Activated B cell treated with CpG ODN at 0.5 μM for 24 hours (primary cell): ENCODE data around the gene CAPZA2. TPM values are rescaled to one million over a fixed set of nuclear protein-coding genes. Genes with fewer than 3 reads are reported as not detected.

Experiments
- ATAC-seq: fragments of 200-7000 bp; cut with Tn5 transposase; one replicate; pipeline ENCODE4 v1.10.0; 2021; ENCODE audit warnings: low read depth, mild to moderate bottlenecking, moderate library complexity
- CTCF ChIA-PET: fragments of 350-600 bp; sonication (Branson Sonifier 250); formaldehyde crosslinking; loops from one replicate; lab custom pipeline; 2021; ENCODE audit warnings: antibody characterized with exemption; lab: Charles Lee
- POLR2A ChIA-PET: fragments of 350-600 bp; sonication (Branson Sonifier 250); formaldehyde crosslinking; loops from one replicate; lab custom pipeline; 2021; ENCODE audit warnings: antibody characterized with exemption; lab: Charles Lee
- DNase-seq: peaks from one replicate; pipeline ENCODE4 v3.0.0; 2022
- H3K27ac Mint-ChIP-seq: one replicate; pipeline ENCODE4 v1.8.0; 2020; ENCODE audit warnings: mixed read lengths
- H3K27me3 Mint-ChIP-seq: one replicate; pipeline ENCODE4 v1.8.0; 2021; ENCODE audit warnings: mixed read lengths
- H3K36me3 Mint-ChIP-seq: one replicate; pipeline ENCODE4 v1.8.0; 2021; ENCODE audit warnings: low read depth, mixed read lengths
- H3K4me1 Mint-ChIP-seq: one replicate; pipeline ENCODE4 v1.8.0; 2021; ENCODE audit warnings: mixed read lengths
- H3K4me3 Mint-ChIP-seq: one replicate; pipeline ENCODE4 v1.8.0; 2020; ENCODE audit warnings: mild to moderate bottlenecking, mixed read lengths
- H3K9me3 Mint-ChIP-seq: one replicate; pipeline ENCODE4 v1.8.0; 2020; ENCODE audit warnings: mixed read lengths
- CTCF ChIP-seq: fragments of 200-600 bp; IDR thresholded peaks from one replicate; pipeline ENCODE4 v1.8.0; 2022; ENCODE audit warnings: antibody characterized with exemption, mild to moderate bottlenecking
- intact Hi-C: fragments of 100-400 bp; cut with micrococcal nuclease; formaldehyde crosslinking; loops from one replicate; pipeline ENCODE4 v1.15.1; 2024
- total RNA-seq: library from RNA; stranded (reverse); gene quantifications from 2 replicates; pipeline ENCODE4 v1.2.3, GENCODE V29; 2022

CAPZA2 gene
- total RNA-seq, 1 donor from 2014 or later, result 110 TPM

DNA sequence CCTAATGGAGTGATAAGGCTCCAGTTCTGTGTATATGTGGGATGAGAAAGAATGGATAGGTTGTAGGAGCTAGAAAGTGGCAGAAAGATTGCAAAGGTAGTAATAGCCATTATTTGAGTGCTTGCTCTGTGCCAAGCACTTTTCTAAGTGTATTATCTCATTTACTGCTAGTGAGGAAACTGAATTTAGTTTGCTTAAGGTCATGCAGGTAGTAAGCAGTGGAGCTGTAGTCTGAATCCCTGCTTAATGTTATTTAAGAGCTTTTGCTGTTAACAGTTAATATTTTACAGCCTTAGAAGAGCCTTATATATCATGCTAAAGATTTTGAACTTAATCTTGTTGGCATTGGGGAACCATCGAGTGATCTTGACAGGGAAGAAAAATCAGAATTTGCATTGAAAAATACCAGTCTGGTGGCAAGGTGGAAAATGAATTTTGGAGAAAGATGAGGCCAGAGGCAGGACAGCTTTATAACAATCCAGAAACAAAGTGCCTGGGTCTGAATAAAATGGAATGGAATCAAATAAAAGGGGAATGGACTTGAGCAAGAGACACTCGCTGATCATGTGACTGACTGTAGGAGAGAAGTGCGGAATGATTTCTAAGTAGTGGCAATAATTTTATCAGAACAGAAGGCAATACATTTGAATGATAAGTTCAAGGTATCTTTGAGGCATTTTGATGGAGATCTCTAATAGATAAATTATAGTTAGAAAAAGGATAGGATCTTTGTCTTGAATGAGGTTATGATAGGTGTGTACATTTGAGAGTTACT lies 15.2 kb downstream of the CAPZA2 start:
- H3K27ac Mint-ChIP-seq, result no peak overlapping the region
- H3K36me3 Mint-ChIP-seq, result peaks cover 28% of the 10 kb centered on the region
- DNase-seq (no peak), ATAC-seq (no peak)
- H3K9me3 Mint-ChIP-seq, result no peaks in the 10 kb centered on the region
- ChIA-PET POLR2A (no interaction called here), CTCF (no interaction called here)
- no peak overlapping the region for H3K4me3 Mint-ChIP-seq
- H3K27me3 Mint-ChIP-seq, result no peaks in the 10 kb centered on the region
- TF ChIP-seq CTCF, result no peak
- intact Hi-C loops, result no loop called here
- H3K4me1 Mint-ChIP-seq, result peaks cover 34% of the 10 kb centered on the region

DNA sequence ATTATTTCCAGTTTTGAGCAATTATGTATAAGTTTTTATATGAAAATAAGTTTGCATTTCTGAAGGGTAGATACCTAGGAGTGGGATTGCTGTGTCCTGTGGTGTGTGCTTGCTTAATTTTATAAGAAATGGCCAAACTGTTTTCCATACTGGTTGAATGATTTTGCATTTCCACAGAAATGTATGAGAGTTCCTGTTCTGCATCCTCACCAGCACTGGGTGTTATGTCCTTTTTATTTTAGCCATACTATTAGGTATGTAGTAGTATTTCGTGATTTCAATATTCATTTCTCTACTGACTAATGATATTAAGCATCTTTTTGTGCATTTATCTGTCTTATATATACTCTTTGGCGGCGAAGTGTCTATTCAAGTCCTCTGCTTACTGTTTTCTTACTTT lies 22.3 kb downstream of the CAPZA2 start:
- no peak overlapping the region for H3K4me3 Mint-ChIP-seq
- ChIA-PET CTCF (no interaction called here), POLR2A (no interaction called here)
- intact Hi-C loops, result no loop called here
- no peak overlapping the region for H3K27ac Mint-ChIP-seq
- H3K4me1 Mint-ChIP-seq, result peaks cover 23% of the 10 kb centered on the region
- peaks cover 62% of the 10 kb centered on the region for H3K36me3 Mint-ChIP-seq
- no peaks in the 10 kb centered on the region for H3K27me3 Mint-ChIP-seq
- ATAC-seq (no peak), DNase-seq (no peak)
- no peak for TF ChIP-seq CTCF
- peaks cover 6% of the 10 kb centered on the region for H3K9me3 Mint-ChIP-seq

GRCh38 chr7:116885724-116886123 lies 23.3 kb downstream of the CAPZA2 start:
- Mint-ChIP-seq H3K36me3 (peaks cover 67% of the 10 kb centered on the region), H3K4me3 (no peak overlapping the region), H3K9me3 (peaks cover 6% of the 10 kb centered on the region), H3K4me1 (peaks cover 24% of the 10 kb centered on the region), H3K27ac (no peak overlapping the region), H3K27me3 (no peaks in the 10 kb centered on the region)
- ATAC-seq (no peak), DNase-seq (no peak)
- intact Hi-C loops, result no loop called here
- POLR2A ChIA-PET, result no interaction called here
- TF ChIP-seq CTCF, result no peak
- CTCF ChIA-PET, result no interaction called here

DNA sequence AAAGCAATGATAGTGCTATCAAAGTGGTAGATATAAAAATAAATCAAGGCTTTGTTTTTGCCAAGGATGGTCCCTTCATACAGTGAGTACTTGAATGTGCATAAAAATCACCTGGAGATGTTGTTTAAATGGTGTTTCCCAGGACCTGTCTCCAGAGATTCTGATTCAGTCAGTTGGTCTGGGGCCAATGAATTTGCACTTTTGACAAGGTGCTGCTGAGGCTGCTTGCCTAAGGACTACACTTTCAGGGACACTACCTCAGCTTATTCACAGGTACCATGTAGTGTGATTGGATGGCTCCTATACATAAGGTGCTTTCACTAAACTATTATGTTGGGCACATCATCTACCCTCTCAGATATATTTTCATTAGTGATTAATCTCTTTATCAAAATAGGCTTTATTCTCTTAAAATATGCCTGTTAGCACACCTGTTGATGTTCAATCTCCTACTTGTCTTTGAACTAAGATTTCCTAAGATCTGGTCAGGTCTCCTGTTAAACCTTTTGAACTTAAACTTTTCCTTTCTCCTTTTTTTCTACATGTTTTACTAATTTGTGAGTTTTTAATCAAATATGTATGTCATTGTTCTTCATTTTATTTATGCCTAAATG lies 24.3 kb downstream of the CAPZA2 start:
- H3K36me3 Mint-ChIP-seq, result peaks cover 68% of the 10 kb centered on the region
- H3K4me1 Mint-ChIP-seq, result peaks cover 21% of the 10 kb centered on the region
- TF ChIP-seq CTCF, result no peak
- H3K27me3 Mint-ChIP-seq, result no peaks in the 10 kb centered on the region
- POLR2A ChIA-PET, result no interaction called here
- ATAC-seq (no peak), DNase-seq (no peak)
- no peak overlapping the region for H3K4me3 Mint-ChIP-seq
- no peak overlapping the region for H3K27ac Mint-ChIP-seq
- CTCF ChIA-PET, result no interaction called here
- intact Hi-C loops, result no loop called here
- H3K9me3 Mint-ChIP-seq, result peaks cover 6% of the 10 kb centered on the region

- intact Hi-C loops, result no loop called here
- no peaks in the 10 kb centered on the region for H3K27me3 Mint-ChIP-seq
- ChIA-PET POLR2A (interaction anchor here (0.7 kb wide), 1 partner anchor 720 kb away, joined by 6 read pairs; no protein-coding TSS in a partner anchor), CTCF (no interaction called here)
- peaks cover 18% of the 10 kb centered on the region for H3K4me1 Mint-ChIP-seq
- peaks cover 81% of the 10 kb centered on the region for H3K36me3 Mint-ChIP-seq
- DNase-seq (no peak), ATAC-seq (no peak)
- TF ChIP-seq CTCF, result no peak
- no peak overlapping the region for H3K4me3 Mint-ChIP-seq
- no peak overlapping the region for H3K27ac Mint-ChIP-seq
- peaks cover 6% of the 10 kb centered on the region for H3K9me3 Mint-ChIP-seq
Measured at GRCh38 chr7:116888895-116889294, 26.5 kb downstream of the CAPZA2 start.
